Left lobe of liver (tissue), 2 donors: ENCODE results near the gene NUP62. TPM values are rescaled to one million over a fixed set of nuclear protein-coding genes. Genes with fewer than 3 reads are reported as not detected.
A peak's percentile ranks its signal among the peaks of the same experiment; 100 is the strongest.

Source experiments
- ATAC-seq: fragments of 200-7000 bp; cut with Tn5 transposase; one replicate; pipeline ENCODE4 v1.9.1; 2020; ENCODE audit warnings: mild to moderate bottlenecking, moderate library complexity
- DNase-seq: peaks from one replicate; pipeline ENCODE4 v3.0.0-alpha.2; 2020; ENCODE audit warnings: low spot score
- total RNA-seq: library from RNA; stranded (reverse); gene quantifications from one replicate; pipeline ENCODE4 v1.2.1, GENCODE V29; 2021
- donor health status: DM: no; HTN: no; CAD: no; lungs with moderate emphysema.
- donor health status: DM: no; HTN: yes; CAD: no.

Gene NUP62
- total RNA-seq, 1 donor from 2014 or later: 24.4 TPM

GRCh38 chr19:49871349-49871985 lies 57.8 kb downstream of the NUP62 start:
- no peak for ATAC-seq

GRCh38 chr19:49870309-49870901 lies 58.9 kb downstream of the NUP62 start:
- DNase-seq (no peak), ATAC-seq (no peak)

More at GRCh38 chr19:49871349-49871985, 57.8 kb downstream of the NUP62 start:
- DNase-seq: no peak

GRCh38 chr19:49869484-49870308 lies 59.6 kb downstream of the NUP62 start:
- DNase-seq: peak; percentile 98
- ATAC-seq: peak; percentile 73

GRCh38 chr19:49869009-49869483 lies 60.3 kb downstream of the NUP62 start:
- DNase-seq: no peak

GRCh38 chr19:49866933-49867782 lies 62.1 kb downstream of the NUP62 start, which contains the start of gene PNKP:
TSS of gene PNKP (minus strand) at chr19:49867576. CDS start at chr19:49867204, 372 bp downstream.
- peak; percentile 90 for DNase-seq
- peak; percentile 64 for ATAC-seq

More at GRCh38 chr19:49869009-49869483, 60.3 kb downstream of the NUP62 start:
- peak; percentile 2 for ATAC-seq

GRCh38 chr19:49864890-49865289 lies 64.4 kb downstream of the NUP62 start:
- no peak for DNase-seq

GRCh38 chr19:49863935-49864320 lies 65.4 kb downstream of the NUP62 start:
- peak; percentile 46 for DNase-seq
- ATAC-seq: no peak

More at GRCh38 chr19:49864890-49865289, 64.4 kb downstream of the NUP62 start:
- ATAC-seq: no peak

GRCh38 chr19:49863254-49863934 lies 65.9 kb downstream of the NUP62 start:
- DNase-seq: no peak
- ATAC-seq: no peak

GRCh38 chr19:49862391-49863253 lies 66.7 kb downstream of the NUP62 start:
- DNase-seq (peak; percentile 48), ATAC-seq (no peak)

- DNase-seq: peak; percentile 51
- no peak for ATAC-seq
These were observed 67.5 kb downstream of the NUP62 start for GRCh38 chr19:49861541-49862378.

- DNase-seq (peak; percentile 48), ATAC-seq (no peak)
These were observed 68.2 kb downstream of the NUP62 start for GRCh38 chr19:49861107-49861506.

GRCh38 chr19:49860336-49861102 lies 68.8 kb downstream of the NUP62 start:
- DNase-seq (no peak), ATAC-seq (no peak)

GRCh38 chr19:49859682-49860335 lies 69.5 kb downstream of the NUP62 start:
- ATAC-seq: no peak
- DNase-seq: peak; percentile 48

GRCh38 chr19:49858088-49858985 lies 71.0 kb downstream of the NUP62 start:
- ATAC-seq (no peak), DNase-seq (peak; percentile 48)

- no peak for ATAC-seq
- peak; percentile 46 for DNase-seq
These were observed 71.5 kb downstream of the NUP62 start for GRCh38 chr19:49857838-49858087.
